Breast epithelium (tissue), 3 donors: ENCODE measurements around the gene EEF1E1.

ENCODE experiments used
- CTCF ChIP-seq, 3 donors: fragments of 450-650 bp; IDR thresholded peaks; one replicate each; pipeline ENCODE4 v1.5.1; 2016 to 2017; ENCODE audit warnings: antibody characterized with exemption in 3 of 3, mild to moderate bottlenecking in 3 of 3, moderate library complexity in 3 of 3
- POLR2A ChIP-seq: fragments of 450-650 bp; IDR thresholded peaks from one replicate; pipeline ENCODE4 v1.6.1; 2016; ENCODE audit warnings: antibody characterized with exemption, mild to moderate bottlenecking, moderate library complexity
- POLR2AphosphoS5 ChIP-seq, 3 donors: sonication (generic); formaldehyde crosslinking; IDR thresholded peaks; one replicate each; pipeline ENCODE4 v1.6.1; 2017; ENCODE audit warnings: antibody characterized with exemption in 3 of 3

- TF ChIP-seq CTCF (IDR thresholded peaks at IDR 0.05) (no peak), POLR2A (no peak), POLR2AphosphoS5 (IDR thresholded peaks at IDR 0.05) (no peak)
Measured at GRCh38 chr6:8110725-8111124, 8.4 kb upstream of the EEF1E1 start.
